Measurements from ENCODE around the gene ELL3. TPM values are rescaled to one million over a fixed set of nuclear protein-coding genes. Genes with fewer than 3 reads are reported as not detected.
"Not testable (repeated sequence)": the region's sequence is repeated elsewhere in the genome, so short reads cannot be mapped to it uniquely, and the experiment has no call there.

ELL3 gene
- total RNA-seq, 4 donors from 2014 or later: 1.1 to 7.1 (median 2.4) TPM

GRCh38 chr15:43735416-43735815, 41.4 kb downstream of the ELL3 start:
- no peak for ATAC-seq (ENCODE audit: low FRiP score)
- no peak for DNase-seq (ENCODE audit: low spot score)
- no peak for TF ChIP-seq CTCF (IDR thresholded peaks at IDR 0.05)

GRCh38 chr15:43728053-43728725, 48.6 kb downstream of the ELL3 start:
- not testable (repeated sequence) for ATAC-seq (ENCODE audit: low FRiP score); DNase-seq (ENCODE audit: low spot score)

- not testable (repeated sequence) for DNase-seq (ENCODE audit: low spot score); ATAC-seq (ENCODE audit: low FRiP score)
Measured at GRCh38 chr15:43726306-43726705, 50.5 kb downstream of the ELL3 start.

GRCh38 chr15:43723151-43723550, 53.6 kb downstream of the ELL3 start:
- TF ChIP-seq CTCF (IDR thresholded peaks at IDR 0.05): no peak
- ATAC-seq (ENCODE audit: low FRiP score) (no peak), DNase-seq (ENCODE audit: low spot score) (no peak)

Small RNA genes within 50 kb of the gene (small RNA-seq; reads per million reads assigned to genes)
- gene MIR1282 (not detected), gene RNU6-354P (not detected)

Other genes starting within 250 kb of the ELL3 start
- 10 to 100 TPM; 18.2 to 46.8 (median 24.7) TPM for gene PPIP5K1, start 186.8 kb downstream of the ELL3 start, total RNA-seq
- gene CKMT1B, start 182.9 kb downstream of the ELL3 start, total RNA-seq: 1 to 10 TPM in 3 of 4 donors, under 1 TPM in 1; 0.95 to 3.0 (median 2.6) TPM
- gene STRC, start 158.2 kb downstream of the ELL3 start, total RNA-seq: under 1 TPM; 0.24 to 0.47 (median 0.39) TPM
- gene CATSPER2, start 128.1 kb downstream of the ELL3 start, total RNA-seq: 1 to 10 TPM; 1.3 to 3.2 (median 2.0) TPM
- gene CKMT1A, start 83.1 kb downstream of the ELL3 start, total RNA-seq: 1 to 10 TPM in 3 of 4 donors, under 1 TPM in 1; 0.79 to 3.8 (median 1.6) TPM
- 100 to 1,000 TPM in 3 of 4 donors, 10 to 100 TPM in 1; 99.0 to 143 (median 132) TPM for gene PDIA3, start 30.5 kb downstream of the ELL3 start, total RNA-seq
- 100 to 1,000 TPM; 790 to 927 (median 897) TPM for gene SERF2, start 15.4 kb upstream of the ELL3 start, total RNA-seq
- not detected for gene SERINC4, start 23.3 kb upstream of the ELL3 start, total RNA-seq
- 10 to 100 TPM; 10.2 to 19.0 (median 14.8) TPM for gene HYPK, start 23.6 kb upstream of the ELL3 start, total RNA-seq
- gene MFAP1, start 47.7 kb upstream of the ELL3 start, total RNA-seq: 10 to 100 TPM; 13.9 to 18.0 (median 14.4) TPM
- 1 to 10 TPM; 2.0 to 9.9 (median 3.2) TPM for gene WDR76, start 50.0 kb upstream of the ELL3 start, total RNA-seq

Measured in omental fat pad (tissue), 4 donors.